DMS114 treated with DMSO at 0.1 percent for 48 hours (cell line): ENCODE results near the gene SLC35F5.
"Not testable (repeated sequence)": the region's sequence is repeated elsewhere in the genome, so short reads cannot be mapped to it uniquely, and the experiment has no call there.

Experiments
- DNase-seq: peaks from one replicate; lab custom pipeline; 2025; ENCODE audit not compliant: unreplicated experiment; lab: John Stamatoyannopoulos, UW

Gene SLC35F5

DNA sequence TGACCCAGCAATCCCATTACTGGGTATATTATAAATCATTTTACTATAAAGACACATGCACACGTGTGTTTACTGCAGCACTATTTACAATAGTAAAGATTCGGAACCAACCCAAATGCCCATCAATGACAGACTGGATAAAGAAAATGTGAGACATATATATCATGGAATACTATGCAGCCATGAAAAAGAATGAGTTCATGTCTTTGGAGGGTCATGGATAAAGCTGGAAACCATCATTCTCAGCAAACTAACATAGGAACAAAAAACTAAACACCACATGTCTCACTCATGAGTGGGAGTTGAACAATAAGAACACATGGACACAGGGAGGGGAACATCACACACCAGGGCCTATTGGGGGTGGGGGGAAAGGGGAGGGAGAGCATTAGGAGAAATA is 58.2 kb downstream of the SLC35F5 start:
- not testable (repeated sequence) for DNase-seq

DNA sequence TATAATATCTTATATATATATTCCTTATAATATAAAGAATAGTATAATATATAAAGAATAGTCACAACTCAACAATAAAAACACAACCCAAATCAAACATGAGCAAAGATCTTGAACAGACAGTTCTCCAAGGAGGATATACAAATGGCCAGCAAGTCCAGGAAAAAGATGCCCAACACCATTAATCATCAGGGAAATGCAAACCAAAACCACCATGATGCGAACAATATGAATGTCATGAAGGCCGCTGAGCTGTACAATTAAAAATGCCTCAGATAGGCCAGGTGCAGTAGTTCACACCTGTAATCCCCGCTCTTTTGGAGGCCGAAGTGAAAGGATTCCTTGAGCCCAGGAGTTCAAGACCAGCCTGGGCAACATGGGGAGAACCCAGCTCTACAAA is 58.9 kb downstream of the SLC35F5 start:
- no peak for DNase-seq

DNA sequence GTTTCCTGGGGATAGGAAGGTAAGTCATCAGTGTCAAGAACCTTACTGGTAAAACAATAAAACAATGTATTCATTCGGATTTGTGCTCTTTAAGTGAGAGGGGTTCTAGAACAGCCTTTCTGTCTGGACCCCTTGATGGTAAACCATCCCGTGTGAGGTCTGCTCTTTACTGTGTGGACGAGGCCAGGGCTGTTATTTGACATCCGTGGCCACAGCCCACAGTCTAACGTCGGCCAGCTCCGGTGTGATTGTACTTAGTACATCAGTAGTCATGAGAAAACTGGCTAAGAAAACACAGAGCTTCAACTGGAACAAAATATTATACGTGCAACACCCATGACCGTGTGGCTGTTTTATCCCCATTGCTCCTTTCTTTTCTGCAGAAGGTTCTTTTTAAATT is 62.0 kb downstream of the SLC35F5 start:
- no peak for DNase-seq

DNA sequence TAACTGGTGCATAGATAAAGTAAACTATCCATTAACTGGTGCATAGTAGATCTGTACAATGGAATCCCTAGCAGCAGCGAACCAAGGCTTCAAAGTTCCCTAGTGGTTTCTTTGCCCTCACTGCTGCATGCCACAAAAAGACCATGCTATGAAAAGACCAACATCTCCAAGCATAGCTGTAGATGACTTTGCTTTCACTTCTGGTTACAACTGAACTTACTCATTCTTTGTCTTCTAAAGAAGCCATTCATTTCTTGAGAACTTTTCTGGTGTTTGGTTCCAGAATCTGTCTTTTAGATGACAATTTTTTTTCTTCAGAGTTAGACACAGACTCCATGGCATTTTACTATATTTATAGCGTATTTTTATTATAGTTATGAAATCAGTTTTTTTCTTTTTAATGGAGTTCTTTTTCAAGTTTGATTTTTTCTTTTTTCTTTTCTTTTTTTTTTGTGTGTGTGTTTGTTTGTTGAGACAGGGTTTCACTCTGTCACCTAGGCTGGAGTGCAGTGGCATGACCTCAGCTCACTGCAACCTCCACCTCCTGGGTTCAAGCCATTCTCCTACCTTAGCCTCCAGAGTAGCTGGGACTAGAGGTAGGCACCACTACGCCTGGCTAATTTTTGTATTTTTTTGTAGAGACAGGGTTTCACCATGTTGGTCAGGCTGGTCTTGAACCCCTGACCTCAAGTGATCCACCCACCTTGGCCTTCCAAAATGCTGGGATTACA is 63.6 kb downstream of the SLC35F5 start:
- DNase-seq: no peak

DNA sequence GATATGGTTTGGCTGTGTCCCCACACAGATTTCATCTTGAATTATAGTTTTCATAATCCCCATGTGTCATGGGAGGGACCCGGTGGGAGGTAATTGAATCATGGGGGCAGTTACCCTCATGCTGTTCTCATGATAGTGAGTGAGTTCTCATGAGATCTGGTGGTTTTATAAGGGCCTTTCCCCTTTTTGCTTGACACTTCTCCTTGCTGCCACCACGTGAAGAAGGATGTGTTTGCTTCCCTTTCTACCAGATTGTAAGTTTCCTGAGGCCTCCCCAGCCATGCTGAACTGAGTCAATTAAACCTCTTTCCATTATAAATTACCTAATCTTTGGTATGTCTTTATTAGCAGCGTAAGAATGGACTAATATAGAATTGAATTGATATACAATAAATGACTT is 65.6 kb downstream of the SLC35F5 start:
- not testable (repeated sequence) for DNase-seq

DNA sequence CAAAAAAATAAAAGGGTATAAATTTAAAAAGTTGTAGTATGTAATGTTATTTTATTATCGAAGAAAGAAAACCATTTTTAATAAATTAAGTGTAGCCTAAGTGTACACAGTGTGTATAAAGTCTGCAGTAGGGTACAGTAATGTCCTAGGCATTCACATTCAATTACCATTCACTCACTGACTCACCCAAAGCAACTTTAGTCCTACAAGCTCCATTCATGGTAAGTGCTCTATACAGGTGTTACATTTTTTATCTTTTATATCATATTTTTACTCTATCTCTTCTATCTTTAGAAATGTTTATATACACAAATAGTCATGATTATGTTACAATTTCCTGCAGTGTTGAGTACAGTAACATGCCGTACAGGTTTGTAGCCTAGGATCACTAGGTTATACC is 69.9 kb downstream of the SLC35F5 start:
- DNase-seq: no peak

DNA sequence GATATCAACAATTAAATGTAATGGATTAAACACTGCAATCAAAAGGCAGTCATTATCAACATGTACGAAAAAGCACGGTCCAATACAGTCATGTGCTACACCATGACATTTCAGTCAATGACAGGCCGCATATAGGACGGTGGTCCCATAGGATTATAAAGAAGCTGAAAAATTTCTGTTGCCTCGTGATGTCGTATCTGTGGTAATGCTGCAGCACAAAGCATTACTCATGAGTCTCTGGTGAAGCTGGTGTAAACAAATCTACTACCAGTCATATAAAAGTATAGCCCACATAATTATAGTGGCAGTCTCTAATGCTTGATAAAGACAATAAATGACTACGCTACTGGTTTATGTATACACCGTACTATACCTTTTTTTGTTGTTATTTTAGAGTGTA is 71.0 kb downstream of the SLC35F5 start:
- no peak for DNase-seq

DNA sequence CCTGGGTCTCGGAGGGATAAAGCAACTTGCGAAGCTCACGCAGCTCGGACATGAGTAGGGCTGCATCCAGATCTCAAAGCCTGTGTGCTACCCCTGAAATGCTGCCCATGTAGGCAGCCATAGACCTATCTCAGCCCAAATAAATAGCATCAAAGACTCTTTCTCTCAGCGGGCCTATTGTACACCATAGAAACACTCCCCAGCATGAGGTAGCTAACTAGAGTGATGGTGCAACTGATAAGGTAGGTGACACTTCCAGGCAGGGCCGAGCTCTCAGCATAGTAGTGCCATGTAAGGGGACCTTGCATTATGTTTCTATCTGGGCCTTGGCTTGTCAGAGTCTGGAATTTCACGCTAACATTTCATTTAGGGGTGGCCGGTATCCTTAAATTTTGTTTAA is 77.0 kb downstream of the SLC35F5 start:
- no peak for DNase-seq

DNA sequence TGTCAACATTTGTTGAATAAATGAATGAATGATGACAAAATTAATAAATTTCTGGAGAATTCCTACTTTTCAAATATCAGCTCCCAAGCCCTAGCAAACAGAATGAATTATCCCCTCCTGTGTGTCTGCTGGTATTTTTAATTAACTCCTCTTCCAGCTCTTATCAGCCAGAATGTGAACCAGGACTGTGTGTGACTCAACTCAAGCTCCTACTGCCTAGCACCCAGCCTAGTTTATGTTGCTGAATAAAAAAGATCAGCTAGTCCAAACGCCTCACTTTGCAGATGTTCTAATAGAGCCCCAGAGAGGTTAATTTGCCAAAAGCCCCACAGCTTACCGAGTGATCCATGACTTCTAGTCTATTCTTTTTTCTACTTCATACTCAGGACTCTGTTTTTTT is 79.1 kb downstream of the SLC35F5 start:
- no peak for DNase-seq

DNA sequence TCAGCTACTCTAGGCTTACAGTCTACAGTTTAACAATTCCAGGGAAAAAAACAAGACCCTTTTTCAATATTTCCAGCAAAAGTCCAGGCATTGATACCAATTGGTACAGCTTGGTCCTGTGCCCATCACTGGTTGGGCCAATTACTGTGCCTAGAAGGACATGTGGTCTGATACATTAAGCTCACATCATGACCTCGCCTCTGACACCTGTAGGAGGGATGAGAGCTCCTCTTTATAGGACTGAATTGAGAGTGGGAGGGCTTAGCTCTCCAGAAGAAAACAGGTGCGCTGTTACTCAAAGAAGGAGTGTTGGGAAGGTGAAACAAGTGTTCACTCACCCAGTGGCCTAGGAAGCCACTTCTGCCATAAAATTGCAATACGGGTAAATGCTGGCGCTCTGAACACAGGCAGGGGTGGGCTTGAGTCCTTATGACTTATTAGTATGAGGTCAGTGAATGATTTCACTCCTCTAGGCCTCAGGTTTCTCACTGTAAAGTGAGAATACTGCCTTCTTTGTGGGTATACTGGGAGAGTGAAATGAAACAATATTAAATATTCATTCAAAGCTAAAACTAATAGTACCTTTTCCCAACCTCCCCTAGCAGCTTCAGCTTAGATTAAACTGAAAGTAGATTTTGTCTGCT is 79.7 kb downstream of the SLC35F5 start:
- no peak for DNase-seq

DNA sequence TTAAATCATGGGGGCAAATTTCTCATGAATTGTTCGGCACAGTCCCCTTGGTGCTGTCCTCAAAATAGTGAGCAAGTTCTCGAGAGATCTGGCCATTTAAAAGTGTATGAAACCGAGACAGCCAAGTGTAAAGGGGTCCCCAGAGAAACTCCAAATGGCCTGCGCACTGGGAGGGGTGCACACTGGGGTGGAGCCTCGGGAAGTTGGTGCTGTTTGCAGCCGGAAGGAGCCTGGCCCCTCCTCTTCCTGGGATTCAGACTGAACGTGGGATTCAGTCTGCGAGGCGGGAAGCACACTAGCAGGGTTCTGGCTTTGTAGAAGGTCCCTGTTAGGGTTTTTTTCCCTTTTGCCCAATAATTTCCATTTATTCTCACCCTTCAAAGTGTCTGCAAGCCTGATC is 80.6 kb downstream of the SLC35F5 start:
- DNase-seq: no peak

DNA sequence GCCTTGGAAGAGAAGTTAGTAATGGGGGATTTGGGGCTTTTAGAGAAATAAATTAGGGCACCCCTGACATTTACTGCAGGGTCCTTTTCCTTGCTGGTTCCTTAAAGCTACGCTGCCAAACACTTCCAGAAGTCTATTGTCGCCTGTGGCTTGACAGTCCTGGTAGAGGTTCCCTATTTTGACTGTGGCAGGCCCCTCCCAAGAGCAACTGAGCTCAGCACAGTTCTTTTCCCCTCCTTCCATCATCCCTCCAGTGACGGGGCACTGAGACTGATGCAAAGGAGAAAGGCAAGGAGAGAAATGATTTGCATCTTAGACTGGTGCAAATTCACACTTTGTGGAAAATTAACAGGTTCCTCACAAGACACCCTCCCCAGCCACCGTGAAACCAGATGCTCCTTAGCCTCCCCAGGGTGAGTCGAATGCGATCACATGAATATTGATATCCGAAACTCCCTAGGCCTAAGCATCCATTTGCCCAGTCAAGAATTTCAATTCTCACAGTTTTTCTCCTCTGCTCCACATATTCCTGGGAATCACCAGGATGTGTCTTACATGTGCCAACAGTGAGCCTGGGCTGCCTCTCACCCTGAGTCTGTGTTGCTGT is 84.0 kb downstream of the SLC35F5 start:
- no peak for DNase-seq

DNA sequence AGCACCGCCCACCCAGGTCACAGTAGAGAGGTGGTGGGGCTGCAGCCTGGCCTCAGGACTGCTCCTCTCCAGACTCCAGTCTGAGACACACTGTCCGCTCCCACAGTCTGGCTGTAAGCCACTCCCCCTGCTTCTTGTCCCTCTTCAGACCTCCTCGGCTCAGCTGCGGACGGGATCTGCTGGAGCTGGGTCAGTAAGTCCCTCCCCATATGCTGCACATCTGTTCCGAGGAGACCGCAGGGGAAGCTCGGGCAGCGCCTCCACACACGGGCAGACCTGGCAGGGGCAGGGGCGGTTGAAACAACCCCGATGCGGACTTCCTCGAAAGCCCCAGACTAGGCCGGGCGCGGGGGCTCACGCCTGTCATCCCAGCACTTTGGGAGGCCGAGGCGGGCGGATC is 87.4 kb downstream of the SLC35F5 start:
- not testable (repeated sequence) for DNase-seq

DNA sequence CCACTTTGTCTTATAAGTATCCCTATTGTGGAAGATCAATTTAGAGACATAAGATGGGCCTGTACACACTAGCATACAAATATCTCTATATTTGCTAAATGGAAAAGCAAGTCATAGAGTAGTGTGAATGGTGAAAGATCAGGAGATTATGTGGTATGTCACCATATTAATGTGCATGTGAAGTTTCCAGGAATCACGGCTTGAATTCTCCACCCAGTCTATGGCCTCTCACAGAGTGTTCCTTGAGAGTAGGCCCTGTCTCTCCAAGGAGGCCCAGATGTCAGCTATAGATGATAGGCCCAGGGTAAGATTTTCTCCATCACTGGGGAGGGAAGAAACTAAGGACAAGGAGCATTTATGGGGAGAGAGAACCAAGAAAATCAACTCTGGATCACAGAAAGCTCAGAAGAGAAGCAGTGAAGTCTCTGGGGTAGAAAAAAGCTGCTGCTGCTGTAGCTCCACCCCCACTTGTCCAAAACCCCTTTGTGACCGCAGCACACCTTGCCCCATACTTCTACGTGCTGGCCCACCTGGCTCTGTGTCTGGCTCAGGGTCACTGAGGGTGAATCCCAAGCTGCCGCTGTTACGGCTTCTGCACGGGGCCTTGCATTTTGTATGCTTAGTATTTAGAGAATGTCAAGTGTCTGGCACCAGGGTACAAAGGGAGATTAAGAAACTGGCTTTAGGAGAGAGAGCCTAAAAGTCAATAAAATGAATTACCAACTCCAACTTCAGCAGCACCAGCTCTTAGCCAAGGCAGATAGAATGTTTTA is 91.5 kb downstream of the SLC35F5 start:
- not testable (repeated sequence) for DNase-seq

DNA sequence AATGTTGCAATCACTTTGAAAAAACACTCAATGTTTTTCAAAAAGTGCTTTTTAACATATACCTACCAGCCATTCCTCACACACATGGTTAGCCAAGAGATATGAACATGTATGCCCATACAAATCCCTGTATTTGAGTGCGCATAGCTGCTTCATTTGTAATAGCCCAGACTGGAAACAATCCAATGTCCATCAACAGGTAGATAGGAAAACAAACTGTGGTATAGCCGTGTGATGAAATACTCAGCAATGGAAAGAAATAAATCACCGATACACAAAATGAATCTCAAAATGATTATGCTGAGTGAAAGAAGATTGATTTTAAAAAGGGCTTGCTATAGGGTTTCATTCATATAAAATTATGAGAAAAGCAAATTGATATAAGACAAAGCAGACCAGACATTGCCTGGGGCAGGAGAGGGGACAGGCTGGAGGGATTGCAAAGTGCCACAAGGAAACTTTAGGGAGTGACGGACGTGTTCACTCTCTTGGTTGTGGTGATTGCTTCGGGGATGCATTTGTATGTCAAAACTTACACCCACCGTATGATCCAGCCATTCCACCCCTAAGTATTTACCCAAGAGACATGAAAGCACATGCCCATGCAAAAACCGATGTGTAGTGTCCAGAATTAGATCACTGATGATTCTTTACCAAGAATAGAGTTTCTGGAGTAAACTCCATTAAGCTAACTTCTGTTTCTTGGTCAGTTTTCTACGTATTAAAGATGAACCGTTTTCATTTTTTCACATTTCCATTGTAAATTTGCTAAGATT is 93.0 kb downstream of the SLC35F5 start:
- not testable (repeated sequence) for DNase-seq
